Kidney epithelial cell (primary cell): ENCODE measurements around the gene UCN2. TPM values are rescaled to one million over a fixed set of nuclear protein-coding genes. Genes with fewer than 3 reads are reported as not detected.

Source experiments
- DNase-seq: peaks from one replicate; pipeline ENCODE4 v3.0.0-alpha.2; 2010; ENCODE audit warnings: low read depth
- H3K27me3 ChIP-seq: 2 replicates; pipeline ENCODE4 v1.6.0; 2011; ENCODE audit warnings: low read length; ENCODE audit not compliant: control insufficient read depth, insufficient read depth
- H3K36me3 ChIP-seq: 2 replicates; pipeline ENCODE4 v1.5.1; 2011; ENCODE audit warnings: low read length; ENCODE audit not compliant: control insufficient read depth, insufficient read depth
- H3K4me3 ChIP-seq: 2 replicates; pipeline ENCODE4 v1.5.1; 2011; ENCODE audit warnings: low read depth, mild to moderate bottlenecking, control low read depth, low read length
- total RNA-seq: library from RNA; depleted of rRNA; stranded (reverse); fragments of >200 nt; gene quantifications from 2 replicates; pipeline ENCODE4 v1.2.3, GENCODE V29; 2015
- TF ChIP-seq, protein P1 (sequence below): IDR thresholded peaks from 2 replicates; pipeline ENCODE4 v1.5.1; 2011; ENCODE audit warnings: mild to moderate bottlenecking, moderate library complexity, low read length, control low read depth, inconsistent platforms; ENCODE audit not compliant: insufficient read depth, poor library complexity, severe bottlenecking

Gene UCN2
- total RNA-seq, 1 donor from 2014 or later: 26.1 TPM

DNA sequence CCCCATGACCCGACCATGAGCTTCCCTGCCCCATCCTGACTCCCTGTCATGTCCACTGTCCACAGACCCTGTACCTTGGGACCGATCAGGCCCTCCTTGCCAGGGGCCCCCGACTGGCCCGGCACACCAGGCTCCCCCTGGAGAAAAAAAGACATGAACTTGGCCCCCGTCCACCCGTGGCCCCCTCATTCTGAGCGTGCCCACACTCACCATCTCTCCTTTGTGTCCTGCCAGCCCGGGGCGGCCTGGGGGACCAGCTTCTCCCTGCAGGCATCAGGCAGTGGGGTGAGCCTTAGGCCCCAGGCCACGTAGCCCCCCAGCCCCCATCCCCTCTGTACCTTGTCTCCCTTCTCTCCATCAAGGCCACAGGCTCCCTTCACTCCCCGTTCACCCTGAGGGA lies 3.9 kb upstream of the UCN2 start:
- TF ChIP-seq, protein P1, sequence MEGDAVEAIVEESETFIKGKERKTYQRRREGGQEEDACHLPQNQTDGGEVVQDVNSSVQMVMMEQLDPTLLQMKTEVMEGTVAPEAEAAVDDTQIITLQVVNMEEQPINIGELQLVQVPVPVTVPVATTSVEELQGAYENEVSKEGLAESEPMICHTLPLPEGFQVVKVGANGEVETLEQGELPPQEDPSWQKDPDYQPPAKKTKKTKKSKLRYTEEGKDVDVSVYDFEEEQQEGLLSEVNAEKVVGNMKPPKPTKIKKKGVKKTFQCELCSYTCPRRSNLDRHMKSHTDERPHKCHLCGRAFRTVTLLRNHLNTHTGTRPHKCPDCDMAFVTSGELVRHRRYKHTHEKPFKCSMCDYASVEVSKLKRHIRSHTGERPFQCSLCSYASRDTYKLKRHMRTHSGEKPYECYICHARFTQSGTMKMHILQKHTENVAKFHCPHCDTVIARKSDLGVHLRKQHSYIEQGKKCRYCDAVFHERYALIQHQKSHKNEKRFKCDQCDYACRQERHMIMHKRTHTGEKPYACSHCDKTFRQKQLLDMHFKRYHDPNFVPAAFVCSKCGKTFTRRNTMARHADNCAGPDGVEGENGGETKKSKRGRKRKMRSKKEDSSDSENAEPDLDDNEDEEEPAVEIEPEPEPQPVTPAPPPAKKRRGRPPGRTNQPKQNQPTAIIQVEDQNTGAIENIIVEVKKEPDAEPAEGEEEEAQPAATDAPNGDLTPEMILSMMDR: no peak
- no peak for DNase-seq
- Histone ChIP-seq H3K27me3 (no peaks in the 10 kb centered on the region), H3K4me3 (no peak overlapping the region), H3K36me3 (peaks cover 9% of the 10 kb centered on the region)

DNA sequence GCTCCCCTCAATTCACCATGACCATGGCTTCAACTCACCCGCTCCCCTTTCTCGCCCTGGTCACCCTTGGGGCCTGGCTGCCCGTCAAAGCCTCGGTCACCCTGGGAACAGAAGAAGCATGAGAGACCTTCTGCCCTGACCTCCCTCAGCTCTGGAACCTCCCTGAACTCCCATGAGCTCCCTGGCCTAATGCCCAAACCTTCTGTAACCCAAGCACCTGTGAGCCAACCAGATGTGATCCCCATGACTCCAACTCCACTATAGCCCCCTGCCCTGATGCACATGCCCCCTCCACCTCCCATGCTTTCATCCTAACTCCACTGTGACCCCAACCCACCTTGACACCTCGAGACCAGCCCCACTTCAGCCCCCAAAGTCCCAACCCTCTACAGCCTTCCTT lies 3.5 kb upstream of the UCN2 start:
- Histone ChIP-seq H3K4me3 (no peak overlapping the region), H3K27me3 (no peaks in the 10 kb centered on the region), H3K36me3 (peaks cover 9% of the 10 kb centered on the region)
- TF ChIP-seq, protein P1: no peak
- DNase-seq: no peak

DNA sequence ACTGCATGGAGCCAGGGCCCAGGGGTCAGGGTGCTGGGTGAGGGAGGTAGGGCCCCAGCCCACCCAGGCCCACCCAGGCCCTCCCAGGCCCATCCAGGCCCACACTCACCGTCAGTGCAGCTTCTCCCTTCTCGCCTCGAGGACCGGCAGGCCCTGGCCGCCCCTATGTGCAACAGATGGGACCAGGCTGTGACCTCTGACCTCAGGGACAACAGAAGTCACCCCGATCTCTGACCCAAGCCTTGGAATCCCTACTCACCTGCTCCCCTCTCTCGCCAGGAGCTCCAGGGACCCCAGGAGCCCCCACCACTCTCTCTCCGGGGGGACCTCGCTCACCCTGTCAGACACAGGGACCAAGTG lies 2.8 kb upstream of the UCN2 start:
- no peak for DNase-seq
- TF ChIP-seq, protein P1: no peak
- no peak overlapping the region for H3K4me3 ChIP-seq
- no peaks in the 10 kb centered on the region for H3K27me3 ChIP-seq
- H3K36me3 ChIP-seq: peaks cover 11% of the 10 kb centered on the region

DNA sequence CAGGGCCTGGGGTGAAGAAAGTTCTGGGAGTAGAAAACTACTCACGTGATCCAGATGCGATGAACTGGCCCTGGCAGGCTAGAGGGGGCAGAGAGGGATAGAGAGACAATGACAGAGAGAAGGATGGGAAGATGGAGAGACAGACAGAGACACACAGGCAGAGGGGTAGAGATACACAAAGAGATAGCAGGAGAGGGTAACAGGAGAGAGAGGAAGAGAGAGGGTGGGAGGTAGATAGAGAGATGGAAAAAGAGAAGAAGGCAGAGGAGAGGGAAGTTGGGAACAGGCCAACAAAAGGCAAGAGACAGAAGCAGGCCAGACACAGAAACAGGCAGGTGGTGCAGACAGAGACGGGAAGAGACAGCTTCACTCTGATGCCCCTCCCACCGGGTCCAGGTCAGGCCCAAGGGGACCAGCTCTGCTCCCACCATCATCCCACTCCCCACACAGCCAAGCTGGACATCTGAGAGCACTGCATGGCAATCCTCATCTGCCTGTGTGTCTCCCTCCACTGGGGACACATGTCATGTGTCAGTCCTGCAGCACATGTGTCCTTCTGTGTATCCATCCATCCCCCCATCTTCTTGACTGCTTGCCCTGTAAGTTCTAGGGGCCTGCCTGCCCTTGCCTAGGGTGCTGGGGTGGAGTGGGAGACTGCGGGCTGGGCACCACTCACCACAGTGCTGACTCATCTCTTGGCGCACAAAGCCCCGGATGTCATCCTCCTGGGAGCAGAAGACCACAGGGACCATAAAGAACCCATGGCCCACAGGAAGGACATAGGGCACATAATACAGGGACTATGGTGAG lies 2.2 kb upstream of the UCN2 start:
- H3K36me3 ChIP-seq: peaks cover 11% of the 10 kb centered on the region
- H3K27me3 ChIP-seq: no peaks in the 10 kb centered on the region
- H3K4me3 ChIP-seq: no peak overlapping the region
- TF ChIP-seq, protein P1: no peak
- DNase-seq: no peak

DNA sequence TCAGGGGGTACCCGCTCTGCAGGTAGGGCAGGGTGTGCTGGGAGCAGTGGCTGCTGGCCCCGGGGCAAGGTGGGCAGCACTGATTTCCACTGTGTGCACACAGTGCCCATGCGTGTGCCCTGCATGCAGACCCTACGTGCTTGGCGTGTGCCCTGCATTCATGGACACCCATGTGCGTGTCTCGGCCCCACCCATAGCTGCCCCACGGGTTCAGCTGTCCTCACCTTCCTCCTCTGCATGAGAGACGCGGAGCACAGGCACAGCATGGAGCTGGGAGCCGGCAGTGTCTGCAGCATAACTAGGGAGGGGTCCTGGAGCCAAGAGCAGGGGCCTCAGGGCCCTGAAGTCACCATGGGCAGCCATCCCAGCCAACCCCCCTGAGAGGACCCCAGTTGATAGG lies 1.6 kb upstream of the UCN2 start:
- TF ChIP-seq, protein P1: no peak
- no peak overlapping the region for H3K4me3 ChIP-seq
- H3K27me3 ChIP-seq: no peaks in the 10 kb centered on the region
- H3K36me3 ChIP-seq: peaks cover 10% of the 10 kb centered on the region
- DNase-seq: no peak

DNA sequence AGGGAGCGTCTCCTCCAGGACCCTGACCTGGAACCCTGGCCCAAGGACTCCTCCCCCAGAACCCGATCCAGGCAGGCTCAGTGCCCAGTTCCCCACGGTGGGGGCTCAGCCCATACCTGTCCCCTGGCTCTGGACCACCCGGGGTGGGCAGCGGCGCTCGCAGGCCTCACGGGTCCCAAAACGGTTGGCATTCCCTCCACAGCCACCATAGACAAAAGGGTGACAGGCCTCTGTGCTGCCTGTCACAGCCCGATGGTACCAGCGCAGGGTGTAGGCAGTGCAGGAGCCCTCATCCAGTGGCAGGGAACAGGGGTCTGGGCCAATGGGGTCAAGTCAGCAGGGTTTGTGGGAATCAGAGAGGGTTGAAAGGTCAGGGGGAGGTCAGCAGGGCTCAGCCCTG lies 1.1 kb upstream of the UCN2 start:
- TF ChIP-seq, protein P1: no peak
- peaks cover 10% of the 10 kb centered on the region for H3K36me3 ChIP-seq
- no peak overlapping the region for H3K4me3 ChIP-seq
- no peaks in the 10 kb centered on the region for H3K27me3 ChIP-seq
- DNase-seq: no peak
